GM19324 (cell line): ENCODE measurements around the gene AK4.
"Not testable (repeated sequence)": the region's sequence is repeated elsewhere in the genome, so short reads cannot be mapped to it uniquely, and the experiment has no call there.

Experiments
- ATAC-seq: cut with Tn5 transposase; IDR thresholded peaks from one replicate; pipeline ENCODE4 v1.9.1; 2021; ENCODE audit warnings: mild to moderate bottlenecking, moderate library complexity; ENCODE audit not compliant: unreplicated experiment, low FRiP score

Gene AK4

DNA sequence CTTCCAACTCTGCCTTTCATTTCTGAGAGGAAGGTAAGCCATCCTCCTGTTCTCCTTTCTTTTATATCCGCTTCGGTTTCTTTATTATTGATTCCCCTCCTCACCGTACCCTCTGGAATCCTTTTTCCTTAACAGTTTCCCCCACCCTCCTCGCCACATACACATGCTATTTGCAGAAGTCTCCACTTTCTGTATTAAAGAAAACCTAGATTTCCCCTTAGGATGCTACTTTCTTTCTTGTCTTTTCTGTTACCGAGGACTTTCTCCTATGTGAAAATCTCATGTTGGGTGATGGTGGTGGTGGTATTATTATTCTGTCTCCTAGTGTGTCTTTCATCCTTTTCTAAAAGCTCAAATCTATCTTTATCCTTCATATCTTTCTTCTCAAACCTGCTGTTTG, 62.3 kb downstream of the AK4 start:
- no peak for ATAC-seq

DNA sequence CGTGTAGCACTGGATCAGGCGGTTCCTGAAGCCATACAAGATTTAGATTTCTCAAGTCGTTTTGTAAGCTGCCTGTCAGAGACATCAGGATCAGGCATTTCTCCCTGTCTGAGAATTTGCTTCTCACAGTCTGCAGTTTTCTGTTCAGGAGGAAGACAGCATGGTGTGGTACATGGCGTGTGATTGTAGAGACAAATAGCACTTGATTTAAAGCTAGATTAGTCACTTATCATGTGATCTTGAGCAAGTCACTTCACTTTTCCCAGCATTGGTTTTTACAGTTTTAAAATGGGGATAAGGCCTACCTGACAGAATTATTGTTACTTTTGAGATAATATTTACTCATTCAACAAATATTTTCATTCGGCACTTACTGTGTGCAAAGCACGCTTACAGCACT, 63.3 kb downstream of the AK4 start:
- ATAC-seq: no peak

DNA sequence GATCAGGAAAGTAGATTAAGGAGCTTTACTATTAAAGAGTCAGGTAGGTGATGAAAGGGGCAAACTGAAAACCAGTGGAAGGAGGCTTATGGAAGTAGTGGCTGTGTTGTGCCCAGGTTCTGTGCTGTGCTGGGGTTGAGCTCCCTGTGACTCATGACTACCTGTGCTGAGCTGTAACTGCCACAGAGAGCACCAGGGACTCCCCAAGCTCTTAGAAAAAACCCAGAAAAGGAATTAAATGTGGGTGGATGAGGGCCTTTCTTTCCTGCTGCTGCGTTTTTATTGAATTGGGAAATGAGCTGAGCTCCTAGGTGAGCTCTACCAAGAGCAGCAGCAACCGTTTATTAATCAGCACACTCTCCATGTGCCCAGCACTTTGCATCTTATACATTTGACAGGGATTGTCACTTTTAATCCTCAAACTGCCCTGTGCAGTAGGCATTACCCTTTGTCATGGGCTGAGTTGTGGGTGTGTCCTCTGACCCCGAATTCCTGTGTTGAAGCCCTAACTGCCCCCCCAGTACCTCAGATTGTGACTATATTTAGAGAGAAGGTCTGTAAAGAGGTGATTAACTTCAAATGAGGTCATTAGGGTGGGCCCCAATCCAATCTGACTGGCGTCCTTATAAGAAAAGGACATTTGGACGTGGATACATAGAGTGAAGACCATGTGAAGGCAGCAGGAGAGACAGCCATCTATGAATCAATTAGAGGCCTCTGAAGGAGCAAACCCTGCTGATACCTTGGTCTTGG, 65.4 kb downstream of the AK4 start:
- ATAC-seq: no peak

DNA sequence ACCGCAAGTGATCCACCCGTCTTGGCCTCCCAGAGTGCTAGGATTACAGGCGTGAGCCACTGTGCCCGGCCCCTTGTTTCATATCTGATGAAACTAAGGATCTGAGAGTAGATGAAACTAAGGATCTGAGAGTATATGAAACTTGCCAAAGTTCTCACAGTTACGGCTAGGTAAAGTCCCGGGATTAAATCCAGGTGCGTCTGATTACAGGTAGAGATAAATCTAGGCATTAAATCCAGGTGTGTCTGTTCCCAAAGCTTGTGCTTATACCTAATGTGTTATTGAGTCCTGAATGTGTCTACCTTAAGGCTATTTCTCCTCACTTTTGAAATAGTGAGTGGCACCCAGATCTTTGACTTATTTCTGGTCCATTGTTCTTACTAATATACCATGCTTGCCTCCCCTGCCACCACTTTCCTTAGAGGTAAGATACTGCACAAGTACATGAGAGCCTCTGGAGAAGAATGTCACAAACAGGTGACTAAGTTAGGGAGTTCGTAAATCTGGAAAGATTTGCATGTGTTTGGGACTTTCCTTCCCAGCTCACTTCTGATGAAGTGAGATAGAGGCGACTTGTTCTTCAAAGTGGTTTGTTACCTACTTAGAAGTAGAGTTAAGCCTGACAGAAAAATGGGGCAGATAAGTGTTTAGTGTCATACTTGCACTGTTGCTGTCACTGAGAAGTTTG, 66.5 kb downstream of the AK4 start:
- no peak for ATAC-seq

DNA sequence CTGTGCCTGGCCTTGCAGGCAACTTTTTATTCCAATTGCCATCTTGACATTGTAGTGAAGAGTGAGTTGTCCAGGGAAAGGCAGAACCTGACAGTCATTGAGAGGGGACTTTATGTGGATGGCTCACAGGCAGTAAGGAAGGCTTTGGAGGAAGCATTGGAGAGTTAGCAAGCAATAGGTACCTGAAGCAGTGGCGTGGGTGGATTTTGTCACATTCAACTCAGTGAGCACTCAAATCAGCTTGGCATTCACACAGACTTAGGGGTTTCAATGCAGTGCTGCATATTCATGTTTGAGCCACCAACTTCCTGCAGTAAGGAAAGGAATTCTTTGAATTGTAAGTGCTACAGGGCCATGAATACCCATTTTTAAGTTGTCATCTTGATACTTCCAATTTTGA, 69.0 kb downstream of the AK4 start:
- no peak for ATAC-seq

DNA sequence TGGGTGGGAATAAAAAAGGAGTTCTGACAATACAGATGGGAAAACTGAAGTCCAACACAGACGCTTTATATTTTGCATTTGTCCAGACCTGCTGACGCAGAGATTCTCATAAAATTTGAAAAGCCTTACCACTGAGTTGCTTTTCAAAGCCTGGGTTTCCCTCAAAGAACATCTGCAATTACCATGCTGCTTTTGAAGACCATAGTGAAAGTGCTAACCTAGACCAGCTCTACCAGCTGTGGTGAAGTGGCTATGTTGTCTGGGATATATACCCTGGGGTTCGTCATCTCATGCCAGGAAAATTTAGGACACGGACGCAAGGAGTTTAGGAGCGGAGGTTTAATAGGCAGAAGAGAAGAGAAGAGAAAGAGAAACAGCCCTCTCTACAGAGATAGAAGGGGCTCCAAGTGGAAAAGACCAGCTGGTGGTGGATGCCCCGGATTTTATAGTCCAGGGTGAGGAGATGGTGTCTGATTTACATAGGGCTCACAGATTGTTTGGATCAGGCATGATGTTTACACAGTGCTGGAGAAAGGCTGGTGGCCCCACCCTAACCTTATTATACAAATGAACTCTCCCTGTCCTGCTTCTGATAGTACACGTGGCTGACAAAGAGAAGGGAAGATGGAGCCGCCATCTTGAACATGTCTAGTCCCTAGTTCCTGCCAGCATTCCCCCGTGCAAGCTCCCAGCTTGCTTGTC, 73.8 kb downstream of the AK4 start:
- ATAC-seq: no peak

DNA sequence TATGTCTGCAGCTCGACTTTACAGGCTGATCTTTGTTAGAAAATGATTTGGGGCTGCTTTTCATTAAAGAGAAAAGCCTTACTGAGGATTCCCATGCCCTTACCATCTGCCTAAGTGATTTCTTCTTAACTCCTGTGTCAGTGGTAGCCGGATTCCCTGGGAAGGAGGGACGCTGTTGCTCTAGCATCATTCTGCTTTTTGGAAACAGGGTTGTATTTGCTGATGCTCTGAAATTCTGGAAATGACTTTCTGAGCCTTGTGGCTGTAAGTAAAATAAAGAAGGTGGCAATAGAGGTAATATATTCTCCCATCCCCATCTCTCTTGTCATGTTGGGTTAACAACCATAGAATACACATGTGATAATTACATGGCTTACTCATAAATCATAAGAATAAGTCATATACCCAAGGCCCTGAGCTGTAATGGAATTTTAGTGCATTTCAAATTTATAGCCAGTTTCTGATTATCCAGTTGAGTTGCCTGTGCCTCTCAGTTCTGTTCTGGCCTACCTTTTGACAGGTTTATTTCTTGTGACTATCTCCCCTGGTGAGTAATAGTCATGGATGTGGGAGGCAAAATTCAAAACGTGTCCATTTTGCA, 74.4 kb downstream of the AK4 start:
- no peak for ATAC-seq

DNA sequence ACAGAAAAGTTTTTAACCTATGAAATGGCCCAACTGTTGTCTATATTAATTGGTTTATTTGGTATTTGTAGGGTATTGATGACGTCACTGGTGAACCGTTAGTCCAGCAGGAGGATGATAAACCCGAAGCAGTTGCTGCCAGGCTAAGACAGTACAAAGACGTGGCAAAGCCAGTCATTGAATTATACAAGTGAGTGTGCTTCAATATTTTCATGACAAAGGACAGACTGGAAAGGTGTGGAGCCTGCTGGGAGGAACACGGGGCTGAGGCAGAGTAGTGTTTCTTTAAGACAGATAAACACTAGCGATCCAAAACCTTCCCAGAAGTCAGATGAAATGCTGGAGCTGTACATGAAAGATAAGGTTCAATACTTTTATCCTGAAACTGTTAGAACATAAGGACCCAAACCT, 76.7 kb downstream of the AK4 start:
- no peak for ATAC-seq

DNA sequence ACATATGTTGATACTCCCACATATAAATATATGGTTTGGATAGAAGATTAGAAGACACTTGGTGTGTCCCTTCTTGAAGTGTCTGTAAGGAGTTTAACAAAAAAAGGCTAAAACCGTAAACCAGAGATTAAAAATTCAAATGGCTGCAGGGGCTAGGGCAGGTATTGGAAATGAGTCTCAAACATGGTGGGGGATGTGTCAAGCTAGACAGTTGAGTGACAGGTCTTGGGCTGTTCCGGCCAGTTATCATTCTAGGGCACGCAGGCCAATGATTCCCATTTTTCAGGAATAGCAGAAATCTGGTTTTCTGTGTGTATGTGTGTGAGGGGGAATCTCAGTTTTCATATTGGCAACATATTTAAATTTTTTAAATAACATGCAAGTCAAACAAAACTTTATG, 77.2 kb downstream of the AK4 start:
- no peak for ATAC-seq

DNA sequence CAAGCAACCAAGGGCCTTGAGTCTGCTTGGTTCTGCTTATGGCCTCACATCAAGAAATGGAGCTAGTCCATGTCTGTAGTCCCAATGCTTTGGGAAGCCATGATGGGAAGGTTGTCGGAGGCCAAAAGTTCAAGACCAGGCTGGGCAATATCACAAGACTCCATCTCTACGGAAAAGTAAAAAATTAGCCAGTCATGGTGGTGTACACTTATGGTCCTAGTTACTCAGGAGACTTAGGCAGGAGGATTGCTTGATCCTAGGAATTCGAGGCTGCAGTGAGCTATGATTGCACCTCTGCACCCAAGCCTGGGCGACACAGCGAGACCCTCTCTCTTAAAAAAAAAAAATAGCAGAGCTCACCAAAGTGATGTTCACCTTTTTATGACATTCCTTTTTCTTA, 81.2 kb downstream of the AK4 start:
- no peak for ATAC-seq

DNA sequence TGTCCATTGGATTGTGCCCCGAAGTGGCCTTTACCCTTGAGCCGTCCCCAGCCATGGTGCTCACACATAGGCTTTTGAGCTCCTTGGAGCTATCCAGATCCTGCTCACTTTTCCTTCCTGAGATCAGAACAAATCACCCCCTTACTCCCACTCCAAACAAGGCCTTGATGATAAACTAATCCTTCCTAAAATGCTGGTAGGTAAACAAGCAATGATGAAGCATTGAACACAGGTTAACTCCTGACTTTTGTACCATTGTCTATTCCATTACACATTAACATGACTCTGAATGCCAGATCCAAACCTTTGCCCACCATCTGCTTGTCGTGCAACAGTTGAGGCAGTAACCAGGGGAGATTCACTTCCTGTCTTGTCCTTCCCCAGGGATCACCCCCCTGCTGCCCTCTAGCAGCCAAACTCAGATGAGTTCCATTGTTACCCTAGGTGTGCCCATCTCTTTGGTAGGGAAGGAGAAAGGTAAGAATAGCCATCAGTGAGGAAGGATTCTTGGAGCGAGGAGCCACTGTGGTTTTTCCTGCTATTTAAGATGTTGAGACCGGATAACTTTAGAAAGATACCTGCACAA, 81.8 kb downstream of the AK4 start:
- no peak for ATAC-seq

DNA sequence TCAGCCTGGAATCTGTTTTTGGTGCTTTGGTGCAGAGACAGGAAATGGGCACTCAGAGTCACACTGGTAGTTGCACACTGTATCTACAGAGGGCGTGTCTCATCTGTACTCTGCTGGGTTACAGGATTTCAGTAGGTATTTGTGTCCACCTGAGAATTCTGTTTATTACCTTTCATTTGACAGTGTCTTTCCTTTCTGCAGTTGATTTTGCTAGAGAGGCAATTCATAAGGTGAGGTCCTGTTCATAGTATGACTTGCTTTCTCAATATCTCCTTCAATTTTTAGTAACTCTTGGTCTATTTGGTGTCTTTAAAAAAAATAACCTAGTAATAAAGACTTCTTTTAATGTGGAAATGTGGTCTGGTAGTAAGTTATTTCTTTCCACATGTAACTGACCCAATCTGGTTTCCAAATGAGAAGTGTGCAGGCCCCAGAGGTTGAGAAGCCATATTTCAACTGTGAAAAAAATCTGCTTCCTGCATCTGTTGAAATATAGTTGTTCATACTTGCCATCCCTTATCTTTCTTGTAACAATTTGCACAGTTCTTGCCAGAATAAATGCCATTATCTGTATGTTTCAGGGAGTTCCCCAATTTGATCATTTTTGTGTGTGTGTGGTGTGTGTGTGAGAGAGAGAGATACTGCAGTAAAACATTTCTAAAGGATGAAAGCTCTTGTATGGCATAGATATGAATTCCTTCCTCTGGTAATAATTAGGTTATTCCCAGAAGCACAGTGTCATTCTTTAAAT, 82.9 kb downstream of the AK4 start:
- ATAC-seq: no peak

DNA sequence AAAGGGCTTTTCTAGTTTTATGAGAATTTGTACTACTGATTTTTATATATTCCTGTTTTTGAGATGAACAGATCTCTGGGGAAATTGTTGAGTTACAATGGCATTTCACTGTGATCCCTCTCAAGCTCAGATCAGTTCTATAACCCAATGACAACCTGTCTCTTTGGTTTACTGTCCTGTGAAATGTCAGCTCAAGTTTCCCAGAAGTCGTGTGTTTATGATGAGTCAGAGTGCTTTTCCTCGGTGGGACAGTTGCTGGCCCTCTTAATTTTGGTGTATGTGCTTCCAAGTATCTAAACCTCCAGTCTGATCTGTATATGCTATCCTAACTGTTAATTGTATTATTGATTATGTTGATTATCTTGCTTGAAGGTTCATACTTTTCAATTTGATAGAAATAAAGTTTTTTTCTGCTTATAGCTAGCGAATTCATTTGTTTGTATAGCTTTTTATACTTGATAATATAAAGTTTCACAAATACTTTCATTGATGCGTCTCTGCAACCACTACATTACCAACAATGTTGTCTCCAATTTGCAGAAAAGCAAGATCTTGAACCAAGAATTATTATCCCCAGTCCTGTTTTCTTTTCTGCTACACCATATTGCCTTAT, 83.8 kb downstream of the AK4 start:
- no peak for ATAC-seq

DNA sequence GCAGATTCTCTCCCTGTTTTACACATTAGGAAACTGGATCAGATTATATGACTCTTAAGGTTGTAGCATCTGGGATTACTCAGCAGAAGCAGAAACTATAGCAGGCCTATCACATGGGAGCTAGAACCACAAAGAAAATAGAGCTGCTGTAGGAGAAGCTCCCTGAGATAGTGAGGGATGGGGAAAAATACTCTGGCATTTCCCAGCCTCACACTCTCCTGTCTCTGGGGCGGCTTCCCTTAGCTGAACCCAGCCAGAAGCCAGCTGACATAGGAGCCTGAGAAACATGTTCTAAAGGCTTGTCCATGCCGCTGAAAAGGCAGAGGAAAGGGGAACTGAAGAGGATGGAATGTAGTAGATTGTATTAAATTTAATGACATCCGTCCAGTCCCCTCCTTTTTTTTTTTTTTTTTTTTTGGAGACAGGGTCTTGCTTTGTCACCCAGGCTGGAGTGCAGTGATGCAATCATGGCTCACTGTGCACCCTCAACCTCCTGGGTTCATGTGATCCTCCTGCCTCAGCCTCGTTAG, 84.5 kb downstream of the AK4 start:
- no peak for ATAC-seq

DNA sequence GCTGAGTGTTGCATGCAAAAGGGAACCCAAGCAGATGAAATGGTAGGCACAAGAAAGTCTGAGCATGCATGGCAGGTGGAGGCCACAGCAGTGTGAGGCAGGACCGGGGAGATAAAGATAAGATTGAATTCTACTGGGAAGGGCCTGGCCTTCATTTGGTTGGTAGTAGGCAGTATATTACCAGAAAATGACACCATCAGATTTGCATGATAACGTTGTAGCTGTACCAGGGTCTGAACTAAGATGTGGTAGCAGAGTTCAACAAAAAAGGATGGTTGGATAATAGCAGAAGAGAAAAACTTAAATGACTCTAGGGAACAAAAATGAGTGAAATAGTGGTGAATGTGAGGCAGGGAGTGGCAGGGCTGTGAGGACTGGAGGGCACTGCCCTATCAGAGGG, 85.8 kb downstream of the AK4 start:
- ATAC-seq: no peak

DNA sequence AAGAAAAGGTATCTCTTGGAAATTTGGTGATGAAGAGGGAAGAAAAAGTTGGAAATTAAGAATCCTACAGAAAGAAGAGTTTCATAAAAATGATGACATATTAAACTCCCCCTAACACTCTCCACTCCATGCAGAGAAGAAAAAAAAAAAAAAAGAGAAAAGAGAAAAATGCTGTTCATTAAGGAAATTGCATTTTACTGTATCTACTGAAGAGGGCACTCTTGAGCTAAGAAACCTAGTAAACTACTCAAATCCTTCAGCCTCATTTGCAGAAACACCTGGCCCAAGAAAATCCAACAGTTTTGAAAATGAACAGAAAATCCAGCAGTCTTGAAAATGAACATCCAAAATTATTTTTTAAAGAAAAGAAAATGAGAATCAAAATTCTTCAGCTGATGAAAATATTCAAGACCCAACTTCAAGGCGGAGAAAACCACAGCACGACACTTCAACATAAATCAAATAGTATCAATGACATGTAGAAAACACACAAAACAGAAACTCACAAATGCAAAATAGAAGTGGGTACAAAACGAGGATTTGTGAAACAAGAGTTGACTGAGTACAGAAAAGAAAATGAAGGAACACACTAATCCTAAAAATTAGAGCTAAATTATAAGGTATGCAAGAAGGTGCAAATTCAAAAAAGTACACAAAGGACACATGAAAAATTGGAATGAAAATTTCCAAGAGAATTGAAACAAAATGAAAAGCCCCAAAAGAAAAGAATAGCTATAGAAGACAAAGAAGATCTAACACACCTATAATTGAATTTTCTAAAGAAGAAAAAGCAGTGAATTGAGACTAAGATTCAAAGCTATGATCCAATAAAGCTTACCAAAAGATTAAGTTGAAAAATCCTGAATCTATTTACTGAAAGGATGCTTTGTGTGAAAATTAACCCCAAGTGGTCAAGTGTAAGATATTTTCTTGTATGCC, 88.1 kb downstream of the AK4 start:
- ATAC-seq: no peak

DNA sequence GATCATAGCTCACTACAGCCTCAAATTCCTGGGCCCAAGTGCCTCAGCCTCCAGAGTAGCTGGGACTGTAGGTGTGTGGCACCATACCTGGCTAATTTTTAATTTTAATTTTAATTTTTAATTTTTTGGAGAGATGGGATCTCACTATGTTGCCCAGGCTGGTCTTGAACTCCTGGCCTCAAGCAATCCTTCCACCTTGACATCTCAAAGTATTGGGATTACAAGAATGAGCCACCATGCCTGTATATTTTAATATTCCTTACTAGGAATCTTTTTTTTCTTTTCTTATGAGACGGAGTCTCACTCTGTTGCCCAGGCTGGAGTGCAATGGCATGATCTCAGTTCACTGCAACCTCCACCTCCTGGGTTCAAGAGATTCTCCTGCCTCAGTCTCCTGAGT, 89.1 kb downstream of the AK4 start:
- not testable (repeated sequence) for ATAC-seq

DNA sequence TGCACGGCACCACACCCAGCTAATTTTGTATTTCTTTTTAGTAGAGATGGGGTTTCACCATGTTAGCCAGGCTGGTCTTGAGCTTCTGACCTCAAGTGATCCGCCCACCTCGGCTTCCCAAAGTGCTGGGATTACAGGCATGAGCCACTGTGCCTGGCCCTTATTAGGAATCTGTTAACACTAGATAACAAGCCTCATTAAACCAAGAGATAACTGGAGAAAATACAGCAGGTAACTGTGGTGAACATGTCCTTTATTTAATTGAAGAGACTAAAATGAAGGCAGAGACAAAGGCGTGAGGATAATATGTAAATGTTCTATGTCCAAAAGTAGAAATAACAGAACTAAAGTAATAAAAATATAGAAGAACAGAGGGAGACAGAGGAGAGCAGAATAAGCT, 89.5 kb downstream of the AK4 start:
- no peak for ATAC-seq

DNA sequence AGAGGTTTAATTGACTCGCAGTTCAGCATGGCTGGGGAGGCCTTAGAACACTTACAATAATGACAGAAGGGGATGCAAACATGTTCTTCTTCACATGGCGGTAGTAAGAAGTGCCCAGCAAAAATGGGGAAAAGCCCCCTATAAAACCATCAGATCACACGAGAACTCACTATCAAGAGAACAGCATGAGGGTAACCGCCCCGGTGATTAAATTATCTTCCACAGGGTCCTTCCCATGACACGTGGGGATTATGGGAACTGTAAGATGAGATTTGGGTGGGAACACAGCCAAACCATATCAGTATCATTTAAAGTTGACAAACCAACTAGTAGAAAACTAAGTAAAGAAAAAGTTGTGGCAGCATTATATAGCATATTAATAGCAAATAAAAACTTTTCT, 90.0 kb downstream of the AK4 start:
- ATAC-seq: no peak
